Measurements from ENCODE around the gene GRM1.
"Not testable (repeated sequence)": the region's sequence is repeated elsewhere in the genome, so short reads cannot be mapped to it uniquely, and the experiment has no call there.

GRCh38 chr6:146243646-146244045 lies 214.8 kb downstream of the GRM1 start:
- not testable (repeated sequence) for TF ChIP-seq POLR2AphosphoS5 (IDR thresholded peaks at IDR 0.05; ENCODE audit: low read depth); ZNF114 (CRISPR knock-in tag; IDR thresholded peaks at IDR 0.05); CTCF (conservative IDR thresholded peaks at IDR 0.05; ENCODE audit: low read depth in 2 of 2); EZH2phosphoT487 (IDR thresholded peaks at IDR 0.05; ENCODE audit: unreplicated experiment)
